ENCODE results near the gene HPS1.
A peak's percentile ranks its signal among the peaks of the same experiment; 100 is the strongest.

The HPS1 gene

GRCh38 chr10:98472196-98472595 is 25.5 kb upstream of the HPS1 start:
- TF ChIP-seq, protein P1, sequence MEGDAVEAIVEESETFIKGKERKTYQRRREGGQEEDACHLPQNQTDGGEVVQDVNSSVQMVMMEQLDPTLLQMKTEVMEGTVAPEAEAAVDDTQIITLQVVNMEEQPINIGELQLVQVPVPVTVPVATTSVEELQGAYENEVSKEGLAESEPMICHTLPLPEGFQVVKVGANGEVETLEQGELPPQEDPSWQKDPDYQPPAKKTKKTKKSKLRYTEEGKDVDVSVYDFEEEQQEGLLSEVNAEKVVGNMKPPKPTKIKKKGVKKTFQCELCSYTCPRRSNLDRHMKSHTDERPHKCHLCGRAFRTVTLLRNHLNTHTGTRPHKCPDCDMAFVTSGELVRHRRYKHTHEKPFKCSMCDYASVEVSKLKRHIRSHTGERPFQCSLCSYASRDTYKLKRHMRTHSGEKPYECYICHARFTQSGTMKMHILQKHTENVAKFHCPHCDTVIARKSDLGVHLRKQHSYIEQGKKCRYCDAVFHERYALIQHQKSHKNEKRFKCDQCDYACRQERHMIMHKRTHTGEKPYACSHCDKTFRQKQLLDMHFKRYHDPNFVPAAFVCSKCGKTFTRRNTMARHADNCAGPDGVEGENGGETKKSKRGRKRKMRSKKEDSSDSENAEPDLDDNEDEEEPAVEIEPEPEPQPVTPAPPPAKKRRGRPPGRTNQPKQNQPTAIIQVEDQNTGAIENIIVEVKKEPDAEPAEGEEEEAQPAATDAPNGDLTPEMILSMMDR (IDR thresholded peaks at IDR 0.05), result no peak
- Histone ChIP-seq H3K27ac (no peak overlapping the region), H3K4me3 (no peak overlapping the region)
- no peak for DNase-seq (ENCODE audit: low spot score)

DNA sequence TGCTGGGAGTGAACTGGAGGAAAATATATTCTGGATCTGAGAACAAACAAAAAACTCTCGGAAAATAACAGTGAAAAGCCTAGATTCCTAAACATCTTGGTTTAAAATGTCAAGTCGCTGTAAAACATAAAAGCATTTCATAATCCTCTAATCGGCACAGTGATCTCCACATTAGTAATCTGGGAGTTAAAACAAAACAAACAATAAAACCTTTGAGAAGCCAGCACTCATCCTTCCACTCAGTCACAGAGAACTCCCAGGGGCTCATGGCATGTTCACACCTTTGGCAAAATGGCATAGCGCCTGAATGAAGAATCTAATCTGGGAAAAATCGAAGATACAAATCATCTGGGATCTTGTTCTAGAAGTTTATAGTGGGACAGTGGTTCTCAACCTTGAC is 24.1 kb upstream of the HPS1 start:
- no peak overlapping the region for H3K4me3 ChIP-seq
- TF ChIP-seq, protein P1 (IDR thresholded peaks at IDR 0.05), result no peak
- H3K27ac ChIP-seq, result no peak overlapping the region
- no peak for DNase-seq (ENCODE audit: low spot score)

DNA sequence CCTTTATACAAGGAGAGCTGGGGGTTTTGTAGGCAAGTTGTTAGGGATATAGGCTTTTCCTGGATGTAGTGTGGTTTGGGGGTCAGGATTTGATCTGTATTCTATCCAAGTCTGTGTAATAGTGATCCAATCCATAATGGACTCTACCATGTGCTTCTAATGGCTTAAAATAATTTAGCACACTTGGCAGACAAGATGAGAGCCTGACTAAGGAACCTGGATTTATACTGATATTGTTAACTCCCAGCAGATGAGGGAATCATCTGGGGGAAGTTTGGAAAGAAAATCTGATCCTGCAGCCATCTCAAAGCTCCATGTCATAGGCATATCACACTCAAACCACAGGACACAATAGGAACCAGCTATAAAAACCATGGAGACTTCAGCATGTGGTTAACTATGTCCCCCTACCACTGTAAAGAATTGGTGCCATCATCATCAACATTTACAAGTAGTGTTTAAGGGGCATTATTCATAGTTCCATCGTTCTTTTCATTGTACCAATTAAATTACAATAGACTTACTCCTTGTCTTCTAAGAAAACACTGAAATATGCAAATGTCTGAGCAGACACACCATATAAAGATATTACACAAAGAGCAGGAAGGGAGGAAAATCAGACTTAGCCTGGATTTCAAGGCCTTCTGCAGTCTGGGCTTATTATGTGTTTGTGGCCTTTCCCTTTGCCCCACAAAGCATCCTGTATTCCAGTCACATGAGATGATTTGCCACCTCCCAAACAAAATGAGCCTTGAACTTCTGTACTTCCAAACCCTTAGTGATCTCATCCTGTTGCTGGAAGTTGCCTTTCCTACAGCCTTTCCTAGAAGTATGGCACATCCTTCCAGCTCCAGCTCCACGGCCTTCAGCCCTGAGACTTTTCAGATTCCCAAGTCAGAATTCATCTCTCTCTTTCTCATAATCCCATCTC is 22.5 kb upstream of the HPS1 start:
- Histone ChIP-seq H3K4me3 (no peak overlapping the region), H3K27ac (no peak overlapping the region)
- TF ChIP-seq, protein P1 (IDR thresholded peaks at IDR 0.05), result no peak
- DNase-seq (ENCODE audit: low spot score), result no peak

DNA sequence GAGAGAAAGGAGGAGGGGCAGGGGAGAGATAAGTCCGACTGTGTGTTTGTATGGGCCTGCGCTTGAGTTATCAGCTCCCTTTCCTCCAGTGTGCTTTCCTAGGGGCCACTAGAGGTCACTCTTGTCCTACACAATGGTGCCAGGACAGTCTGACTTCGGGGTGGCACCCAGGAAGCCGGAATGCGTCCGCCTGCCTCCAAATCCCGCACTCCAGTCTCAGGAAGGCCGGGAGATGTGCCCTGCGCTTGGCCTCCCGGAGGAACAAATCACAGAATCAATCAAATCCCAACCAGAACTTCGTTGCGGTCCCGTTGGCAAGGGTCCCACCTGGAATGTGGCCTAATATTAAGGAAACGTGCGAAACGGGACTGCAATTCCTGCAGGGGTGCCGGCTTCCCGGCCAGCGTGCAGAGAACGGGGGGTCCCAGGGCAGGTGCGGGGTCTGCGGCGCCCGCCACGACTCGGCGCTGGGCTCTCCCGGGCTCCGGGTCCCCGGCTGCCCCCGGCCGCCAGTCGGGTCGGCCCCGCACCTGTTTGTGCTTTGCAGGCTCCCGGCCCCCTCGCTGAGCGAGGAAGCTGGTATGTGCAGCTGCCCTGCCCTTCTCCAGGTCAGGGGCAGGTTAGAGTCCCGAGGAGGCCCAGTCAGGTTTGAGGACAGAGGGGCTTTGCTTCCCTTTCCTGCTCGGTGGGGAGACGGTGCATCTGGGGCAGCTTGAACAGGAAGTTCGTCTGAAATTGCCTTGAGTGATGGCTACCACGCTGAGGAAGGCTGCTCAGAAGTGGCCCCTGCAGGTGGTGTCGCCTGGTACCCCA is 21.0 kb upstream of the HPS1 start:
- Histone ChIP-seq H3K27ac (no peak overlapping the region), H3K4me3 (peak overlapping the region; percentile 83)
- TF ChIP-seq, protein P1 (IDR thresholded peaks at IDR 0.05), result peak; percentile 76
- peak; percentile 79 for DNase-seq (ENCODE audit: low spot score)

DNA sequence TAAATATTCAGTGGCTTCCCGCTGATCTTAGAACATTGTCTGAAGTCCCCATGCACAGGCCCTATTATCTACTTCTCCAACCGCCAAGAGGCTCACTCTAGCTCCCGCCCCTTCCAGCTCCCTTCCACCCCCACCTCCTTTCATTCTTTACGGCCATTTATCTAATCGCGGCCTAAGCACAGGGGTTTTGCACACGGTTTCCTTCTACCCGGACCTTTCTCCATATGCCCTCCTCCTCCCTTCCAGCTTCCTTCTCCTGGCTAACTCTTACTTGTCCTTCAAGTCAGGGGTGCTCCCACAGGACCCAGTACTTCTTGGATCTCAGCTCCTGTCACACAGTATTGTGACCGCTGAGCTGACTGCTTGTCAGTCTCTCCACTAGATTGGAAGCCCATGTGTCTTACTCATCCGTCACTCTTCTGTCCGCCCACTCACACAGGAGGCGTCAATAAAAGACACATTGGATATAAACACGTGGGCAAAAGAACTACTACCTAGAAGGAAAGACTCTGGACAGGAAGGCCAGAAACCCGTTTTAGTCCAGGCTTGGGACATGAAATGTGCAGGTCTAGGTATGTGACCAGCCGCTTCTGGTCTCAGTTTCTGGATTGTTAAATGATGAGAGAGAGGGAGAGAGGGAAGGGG is 20.2 kb upstream of the HPS1 start:
- Histone ChIP-seq H3K27ac (no peak overlapping the region), H3K4me3 (peak overlapping the region; percentile 83)
- DNase-seq (ENCODE audit: low spot score), result no peak
- TF ChIP-seq, protein P1 (IDR thresholded peaks at IDR 0.05), result no peak

- Histone ChIP-seq H3K4me3 (no peak overlapping the region), H3K27ac (no peak overlapping the region)
- TF ChIP-seq, protein P1 (IDR thresholded peaks at IDR 0.05), result no peak
- no peak for DNase-seq (ENCODE audit: low spot score)
Observed at GRCh38 chr10:98465866-98466265, 19.1 kb upstream of the HPS1 start.

Measured in coronary artery (tissue), 2 donors.